ENCODE data around the gene GIPC3. TPM values are rescaled to one million over a fixed set of nuclear protein-coding genes. Genes with fewer than 3 reads are reported as not detected.

The GIPC3 gene
- total RNA-seq, 1 experiment from 2014 or later = 0.34 TPM

DNA sequence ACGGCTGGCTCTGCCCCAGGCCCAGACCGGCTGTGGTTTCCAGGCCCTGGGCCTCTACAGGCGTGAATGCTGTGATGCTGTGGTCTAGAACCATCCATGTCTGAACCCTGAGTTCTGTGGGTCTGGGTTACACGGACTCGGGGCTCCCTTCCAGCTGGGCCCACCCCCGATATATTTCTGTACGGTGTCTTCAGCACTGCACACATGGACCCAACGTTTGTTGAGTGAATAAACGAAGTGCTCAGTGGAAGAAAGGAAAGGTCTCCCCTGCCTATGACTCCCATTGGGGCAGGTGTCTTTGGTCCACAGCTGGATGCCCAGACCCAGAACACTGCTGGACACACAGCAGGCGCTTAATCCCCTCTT lies 39.6 kb upstream of the GIPC3 start:
- Histone ChIP-seq H3K4me1 (ENCODE audit: insufficient read depth, low read length, poor library complexity, severe bottlenecking) (no peaks in the 10 kb centered on the region), H3K36me3 (ENCODE audit: insufficient read depth, low read length, poor library complexity, severe bottlenecking) (peaks cover 14% of the 10 kb centered on the region), H3K27me3 (replicated peaks; ENCODE audit: insufficient read depth, low read depth, low read length, poor library complexity) (no peaks in the 10 kb centered on the region), H3K9me3 (ENCODE audit: low read depth, low read length, poor library complexity, severe bottlenecking) (no peaks in the 10 kb centered on the region), H3K4me3 (ENCODE audit: low read depth, low read length, poor library complexity, severe bottlenecking) (no peak overlapping the region), H3K27ac (ENCODE audit: low read depth, low read length, poor library complexity, severe bottlenecking) (no peak overlapping the region)
- ChIA-PET CTCF (no interaction called here), POLR2A (ENCODE audit: low non-redundant PET) (no interaction called here)
- TF ChIP-seq, protein P1, sequence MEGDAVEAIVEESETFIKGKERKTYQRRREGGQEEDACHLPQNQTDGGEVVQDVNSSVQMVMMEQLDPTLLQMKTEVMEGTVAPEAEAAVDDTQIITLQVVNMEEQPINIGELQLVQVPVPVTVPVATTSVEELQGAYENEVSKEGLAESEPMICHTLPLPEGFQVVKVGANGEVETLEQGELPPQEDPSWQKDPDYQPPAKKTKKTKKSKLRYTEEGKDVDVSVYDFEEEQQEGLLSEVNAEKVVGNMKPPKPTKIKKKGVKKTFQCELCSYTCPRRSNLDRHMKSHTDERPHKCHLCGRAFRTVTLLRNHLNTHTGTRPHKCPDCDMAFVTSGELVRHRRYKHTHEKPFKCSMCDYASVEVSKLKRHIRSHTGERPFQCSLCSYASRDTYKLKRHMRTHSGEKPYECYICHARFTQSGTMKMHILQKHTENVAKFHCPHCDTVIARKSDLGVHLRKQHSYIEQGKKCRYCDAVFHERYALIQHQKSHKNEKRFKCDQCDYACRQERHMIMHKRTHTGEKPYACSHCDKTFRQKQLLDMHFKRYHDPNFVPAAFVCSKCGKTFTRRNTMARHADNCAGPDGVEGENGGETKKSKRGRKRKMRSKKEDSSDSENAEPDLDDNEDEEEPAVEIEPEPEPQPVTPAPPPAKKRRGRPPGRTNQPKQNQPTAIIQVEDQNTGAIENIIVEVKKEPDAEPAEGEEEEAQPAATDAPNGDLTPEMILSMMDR (conservative IDR thresholded peaks at IDR 0.05; ENCODE audit: low read depth, low read length) = no peak
- TF ChIP-seq EZH2 (IDR thresholded peaks at IDR 0.05; ENCODE audit: borderline replicate concordance, low read depth, low read length, poor library complexity, severe bottlenecking) = no peak
- intact Hi-C loops (cut with micrococcal nuclease; ENCODE audit: unreplicated experiment) = loop anchor here (10.0 kb wide), 1 partner anchor 159 kb away; the partner anchor contains the start of genes PIP5K1C and TJP3
- no TSS peak for BruUV-seq (replicated peaks)
- no peak for DNase-seq (ENCODE audit: low spot score)

DNA sequence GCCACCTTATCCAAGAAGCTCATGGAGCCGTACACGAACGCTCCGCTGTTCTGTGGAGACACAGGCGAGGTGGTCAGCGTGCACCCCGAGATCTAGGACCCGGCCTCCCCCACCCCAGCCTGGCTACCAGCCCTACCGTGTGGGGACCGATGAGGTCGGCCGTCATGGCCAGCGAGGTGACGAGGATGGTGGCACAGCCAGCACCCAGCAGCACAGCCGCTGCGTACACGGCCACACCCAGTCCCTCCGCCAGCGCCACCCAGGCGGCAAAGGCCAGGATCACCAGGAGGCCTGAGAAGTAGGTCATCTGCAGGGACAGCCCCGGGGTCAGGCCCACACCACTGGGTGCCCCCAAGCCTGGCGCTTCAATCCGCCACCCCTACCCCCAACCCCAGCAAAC lies 39.2 kb upstream of the GIPC3 start:
- ChIA-PET CTCF (interaction anchor here (0.8 kb wide), 1 partner anchor 61 kb away, joined by 3 read pairs; no protein-coding TSS in a partner anchor), POLR2A (ENCODE audit: low non-redundant PET) (interaction anchor here (0.5 kb wide), 1 partner anchor 108 kb away, joined by 6 read pairs; no protein-coding TSS in a partner anchor)
- Histone ChIP-seq H3K27me3 (replicated peaks; ENCODE audit: insufficient read depth, low read depth, low read length, poor library complexity) (no peaks in the 10 kb centered on the region), H3K27ac (ENCODE audit: low read depth, low read length, poor library complexity, severe bottlenecking) (no peak overlapping the region), H3K4me1 (ENCODE audit: insufficient read depth, low read length, poor library complexity, severe bottlenecking) (no peaks in the 10 kb centered on the region), H3K36me3 (ENCODE audit: insufficient read depth, low read length, poor library complexity, severe bottlenecking) (peaks cover 14% of the 10 kb centered on the region), H3K4me3 (ENCODE audit: low read depth, low read length, poor library complexity, severe bottlenecking) (no peak overlapping the region), H3K9me3 (ENCODE audit: low read depth, low read length, poor library complexity, severe bottlenecking) (no peaks in the 10 kb centered on the region)
- intact Hi-C loops (cut with micrococcal nuclease; ENCODE audit: unreplicated experiment) = loop anchor here (10.0 kb wide), 1 partner anchor 159 kb away; the partner anchor contains the start of genes PIP5K1C and TJP3
- DNase-seq (ENCODE audit: low spot score) = no peak
- no TSS peak for BruUV-seq (replicated peaks)
- TF ChIP-seq EZH2 (IDR thresholded peaks at IDR 0.05; ENCODE audit: borderline replicate concordance, low read depth, low read length, poor library complexity, severe bottlenecking) = no peak
- TF ChIP-seq, protein P1 (conservative IDR thresholded peaks at IDR 0.05; ENCODE audit: low read depth, low read length) = no peak

GRCh38 chr19:3547301-3547731 lies 38.0 kb upstream of the GIPC3 start:
- Histone ChIP-seq H3K27me3 (replicated peaks; ENCODE audit: insufficient read depth, low read depth, low read length, poor library complexity) (no peaks in the 10 kb centered on the region), H3K27ac (ENCODE audit: low read depth, low read length, poor library complexity, severe bottlenecking) (no peak overlapping the region), H3K9me3 (ENCODE audit: low read depth, low read length, poor library complexity, severe bottlenecking) (no peaks in the 10 kb centered on the region), H3K4me1 (ENCODE audit: insufficient read depth, low read length, poor library complexity, severe bottlenecking) (no peaks in the 10 kb centered on the region), H3K4me3 (ENCODE audit: low read depth, low read length, poor library complexity, severe bottlenecking) (no peak overlapping the region), H3K36me3 (ENCODE audit: insufficient read depth, low read length, poor library complexity, severe bottlenecking) (peaks cover 14% of the 10 kb centered on the region)
- DNase-seq (ENCODE audit: low spot score) = peak; percentile 44
- ChIA-PET CTCF (interaction anchor here (0.6 kb wide), 2 partner anchors 343 to 612 kb away, joined by 4 to 5 read pairs; no protein-coding TSS in a partner anchor), POLR2A (ENCODE audit: low non-redundant PET) (no interaction called here)
- TF ChIP-seq, protein P1 (conservative IDR thresholded peaks at IDR 0.05; ENCODE audit: low read depth, low read length) = peak; percentile 67
- TF ChIP-seq EZH2 (IDR thresholded peaks at IDR 0.05; ENCODE audit: borderline replicate concordance, low read depth, low read length, poor library complexity, severe bottlenecking) = no peak
- intact Hi-C loops (cut with micrococcal nuclease; ENCODE audit: unreplicated experiment) = loop anchor here (10.0 kb wide), 1 partner anchor 157 kb away; the partner anchor contains the start of genes PIP5K1C and TJP3
- BruUV-seq (replicated peaks) = no TSS peak
